IMR-90 (cell line): ENCODE measurements around the gene C10orf67. TPM values are rescaled to one million over a fixed set of nuclear protein-coding genes. Genes with fewer than 3 reads are reported as not detected.

Source experiments
- ATAC-seq: fragments of 200-7000 bp; cut with Tn5 transposase; 2 replicates; pipeline ENCODE4 v1.9.1; 2020; ENCODE audit warnings: low read depth, mild to moderate bottlenecking, moderate library complexity
- BruUV-seq: library from RNA; stranded (reverse); fragments of 400-500 nt; replicated peaks from 2 replicates; lab custom pipeline; 2021; lab: Mats Ljungman, UMichigan
- CTCF ChIA-PET: fragments of 300-600 bp; formaldehyde crosslinking; extraction: SDS; loops from one replicate; lab custom pipeline; 2021; ENCODE audit warnings: antibody characterized with exemption; lab: Yijun Ruan, JAX
- POLR2A ChIA-PET: fragments of 300-600 bp; sonication (Branson Sonifier 250); formaldehyde crosslinking; loops from one replicate; lab custom pipeline; 2022; ENCODE audit warnings: antibody characterized with exemption; ENCODE audit not compliant: unreplicated experiment; lab: Charles Lee
- DNase-seq: peaks from one replicate; pipeline ENCODE4 v3.0.0; 2013
- H2AFZ ChIP-seq: replicated peaks from 2 replicates; pipeline ENCODE3; 2013; ENCODE audit warnings: low read length, mild to moderate bottlenecking; ENCODE audit not compliant: poor library complexity
- H2AK5ac ChIP-seq: 2 replicates; pipeline ENCODE4 v1.6.1; 2013; ENCODE audit warnings: low read depth, low read length, inconsistent platforms
- H2AK9ac ChIP-seq: replicated peaks from 2 replicates; pipeline ENCODE3; 2013; ENCODE audit warnings: mild to moderate bottlenecking, low read depth, low read length, moderate library complexity; ENCODE audit not compliant: poor library complexity
- H2BK120ac ChIP-seq: 2 replicates; pipeline ENCODE4 v1.6.1; 2013; ENCODE audit warnings: low read depth, low read length, inconsistent platforms
- H2BK15ac ChIP-seq: 3 replicates; pipeline ENCODE4 v1.6.1; 2013; ENCODE audit warnings: low read depth, low read length, inconsistent platforms
- H2BK20ac ChIP-seq: 2 replicates; pipeline ENCODE4 v1.6.1; 2013; ENCODE audit warnings: low read depth, mild to moderate bottlenecking, inconsistent platforms, low read length, moderate library complexity
- H2BK5ac ChIP-seq: 2 replicates; pipeline ENCODE4 v1.6.1; 2013; ENCODE audit warnings: mild to moderate bottlenecking, low read depth, low read length, inconsistent platforms; ENCODE audit not compliant: poor library complexity, severe bottlenecking
- H3K14ac ChIP-seq: replicated peaks from 2 replicates; pipeline ENCODE4 v1.6.1; 2013; ENCODE audit warnings: low read depth, low read length, inconsistent platforms
- H3K18ac ChIP-seq: 2 replicates; pipeline ENCODE4 v1.6.1; 2013; ENCODE audit warnings: low read depth, low read length, control low read depth
- H3K23ac ChIP-seq: 2 replicates; pipeline ENCODE4 v1.6.1; 2013; ENCODE audit warnings: low read depth, low read length, inconsistent platforms
- H3K27ac ChIP-seq: 2 replicates; pipeline ENCODE4 v1.5.1; 2013; ENCODE audit warnings: mild to moderate bottlenecking, control low read depth, low read length; ENCODE audit not compliant: insufficient read depth
- H3K27me3 ChIP-seq: 2 replicates; pipeline ENCODE4 v1.6.1; 2013; ENCODE audit warnings: low read length; ENCODE audit not compliant: control insufficient read depth, insufficient read depth
- H3K36me3 ChIP-seq: 2 replicates; pipeline ENCODE4 v1.6.1; 2013; ENCODE audit warnings: low read length, mixed read lengths; ENCODE audit not compliant: control insufficient read depth, insufficient read depth
- H3K4ac ChIP-seq: 2 replicates; pipeline ENCODE4 v1.6.1; 2013; ENCODE audit warnings: low read depth, low read length, inconsistent platforms
- H3K4me1 ChIP-seq: 2 replicates; pipeline ENCODE4 v1.6.1; 2013; ENCODE audit warnings: low read length, mixed read lengths; ENCODE audit not compliant: control insufficient read depth, insufficient read depth
- H3K4me2 ChIP-seq: 2 replicates; pipeline ENCODE4 v1.6.1; 2013; ENCODE audit warnings: low read depth, mild to moderate bottlenecking, control low read depth, low read length, moderate library complexity
- H3K4me3 ChIP-seq: 2 replicates; pipeline ENCODE4 v1.5.1; 2013; ENCODE audit warnings: low read depth, mild to moderate bottlenecking, control low read depth, low read length, moderate library complexity; ENCODE audit not compliant: insufficient read depth
- H3K56ac ChIP-seq: 2 replicates; pipeline ENCODE4 v1.6.1; 2013; ENCODE audit warnings: low read length, inconsistent platforms; ENCODE audit not compliant: insufficient read depth; ENCODE audit errors: extremely low read depth
- H3K79me1 ChIP-seq, 2 experiments: 2 replicates each; pipeline ENCODE4 v1.6.1; 2013; ENCODE audit warnings: low read length in 2 of 2, inconsistent platforms in 1 of 2, low read depth in 1 of 2
- H3K9ac ChIP-seq: 2 replicates; pipeline ENCODE4 v1.6.1; 2013; ENCODE audit warnings: low read depth, low read length, control low read depth
- H3K9me1 ChIP-seq: 2 replicates; pipeline ENCODE4 v1.6.1; 2013; ENCODE audit warnings: low read length, inconsistent platforms; ENCODE audit not compliant: insufficient read depth
- H3K9me3 ChIP-seq: 2 replicates; pipeline ENCODE4 v1.6.1; 2013; ENCODE audit warnings: low read length; ENCODE audit not compliant: control insufficient read depth, insufficient read depth
- H4K20me1 ChIP-seq: 2 replicates; pipeline ENCODE4 v1.6.1; 2013; ENCODE audit warnings: low read length, inconsistent platforms; ENCODE audit not compliant: insufficient read depth
- H4K5ac ChIP-seq: 2 replicates; pipeline ENCODE4 v1.6.1; 2013; ENCODE audit warnings: mild to moderate bottlenecking, low read depth, low read length, control low read depth
- H4K8ac ChIP-seq, 2 experiments: 2 replicates each; pipeline ENCODE4 v1.6.1; 2013; ENCODE audit warnings: low read depth in 2 of 2, low read length in 2 of 2, control low read depth in 1 of 2, inconsistent platforms in 1 of 2
- H4K91ac ChIP-seq: 2 replicates; pipeline ENCODE4 v1.6.1; 2013; ENCODE audit warnings: low read depth, low read length, inconsistent platforms; ENCODE audit not compliant: insufficient read depth
- CEBPB ChIP-seq: IDR thresholded peaks from 2 replicates; pipeline ENCODE4 v1.6.1; 2012; ENCODE audit warnings: low read depth, low read length, improper control_type of control experiment
- CHD1 ChIP-seq: IDR thresholded peaks from 2 replicates; pipeline ENCODE4 v1.6.1; 2012; ENCODE audit warnings: low read depth, low read length, improper control_type of control experiment
- FOS ChIP-seq: fragments of 150-350 bp; IDR thresholded peaks from 2 replicates; pipeline ENCODE4 v1.6.1; 2016; ENCODE audit warnings: low read depth, low read length
- MAZ ChIP-seq: IDR thresholded peaks from 2 replicates; pipeline ENCODE4 v1.6.1; 2012; ENCODE audit warnings: low read depth, mild to moderate bottlenecking, low read length, improper control_type of control experiment, moderate library complexity, borderline replicate concordance
- WGBS, 2 experiments: methylation state at CpG; one replicate each; pipeline versions ENCODE4 v1.1.5 to v1.1.7; 2013; ENCODE audit warnings: missing lambda C conversion rate in 2 of 2; ENCODE audit not compliant: insufficient read length in 1 of 2; ENCODE audit errors: extremely low coverage in 2 of 2; 5-methylcytosine and 5-hydroxymethylcytosine counted together
- dilution Hi-C: fragments of 300-500 bp; cut with HindIII; formaldehyde crosslinking; loops from one replicate; pipeline ENCODE4 v1.14.3; 2018; ENCODE audit warnings: low sequenced_read_pairs; ENCODE audit not compliant: unreplicated experiment
- in situ Hi-C: fragments of 300-500 bp; cut with MboI; formaldehyde crosslinking; loops from 3 replicates; pipeline ENCODE4 v1.14.3; 2019; ENCODE audit warnings: low sequenced_read_pairs, inconsistent platforms, mixed read lengths
- intact Hi-C: fragments of 100-400 bp; cut with micrococcal nuclease; formaldehyde crosslinking; loops from 2 replicates; pipeline ENCODE4 v1.10.0; 2022
- polyA plus RNA-seq, 3 experiments: library from polyadenylated mRNA; depleted of rRNA; stranded (reverse); fragments of >200 nt; gene quantifications; 2 replicates each; pipeline ENCODE4 v1.2.3, GENCODE V29; 2012; ENCODE audit warnings: low replicate concordance in 1 of 3
- total RNA-seq: library from RNA; depleted of rRNA; stranded (reverse); fragments of >200 nt; gene quantifications from 2 replicates; pipeline ENCODE4 v1.2.3, GENCODE V29; 2012
- TF ChIP-seq, protein P1 (sequence below): fragments of 150-350 bp; IDR thresholded peaks from 2 replicates; pipeline ENCODE4 v1.6.1; 2017; ENCODE audit warnings: mild to moderate bottlenecking, antibody characterized with exemption, low read length, low read depth

Gene C10orf67
- total and polyA plus RNA-seq, 2 of the 4 experiments (the other 2 are of a cell fraction) = 0.15 to 0.18 TPM

- CTCF ChIA-PET = no interaction called here
- in situ Hi-C loops (loop anchor here (25.0 kb wide), 4 partner anchors 363 to 1338 kb away; partner anchors contain the start of gene KIAA1217), dilution Hi-C loops (no loop called here), intact Hi-C loops (no loop called here)
- H2AK5ac ChIP-seq = no peak overlapping the region
- H3K14ac ChIP-seq = no peak overlapping the region
- no peak overlapping the region for H3K9ac ChIP-seq
- H3K4me2 ChIP-seq = no peak overlapping the region
- no peak overlapping the region for H3K27ac ChIP-seq
- no peak for DNase-seq
- H4K20me1 ChIP-seq = no peaks in the 10 kb centered on the region
- no peak overlapping the region for H2BK15ac ChIP-seq
- H2AK9ac ChIP-seq = no peak overlapping the region
- H2AFZ ChIP-seq = no peak overlapping the region
- H3K27me3 ChIP-seq = peaks cover 25% of the 10 kb centered on the region
- no peak overlapping the region for H3K4me3 ChIP-seq
- H3K9me1 ChIP-seq = no peaks in the 10 kb centered on the region
- H3K4ac ChIP-seq = no peak overlapping the region
- H4K8ac ChIP-seq = no peak overlapping the region
- H3K36me3 ChIP-seq = no peaks in the 10 kb centered on the region
- TF ChIP-seq CHD1 = no peak
- TF ChIP-seq, protein P1, sequence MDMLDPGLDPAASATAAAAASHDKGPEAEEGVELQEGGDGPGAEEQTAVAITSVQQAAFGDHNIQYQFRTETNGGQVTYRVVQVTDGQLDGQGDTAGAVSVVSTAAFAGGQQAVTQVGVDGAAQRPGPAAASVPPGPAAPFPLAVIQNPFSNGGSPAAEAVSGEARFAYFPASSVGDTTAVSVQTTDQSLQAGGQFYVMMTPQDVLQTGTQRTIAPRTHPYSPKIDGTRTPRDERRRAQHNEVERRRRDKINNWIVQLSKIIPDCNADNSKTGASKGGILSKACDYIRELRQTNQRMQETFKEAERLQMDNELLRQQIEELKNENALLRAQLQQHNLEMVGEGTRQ = no peak
- TF ChIP-seq FOS = no peak
- TF ChIP-seq CEBPB = no peak
- TF ChIP-seq MAZ = no peak
- H2BK120ac ChIP-seq = no peak overlapping the region
- no peak overlapping the region for H2BK20ac ChIP-seq
- H4K5ac ChIP-seq = no peak overlapping the region
- H3K79me1 ChIP-seq = no peaks in the 10 kb centered on the region
- H3K23ac ChIP-seq = no peak overlapping the region
- POLR2A ChIA-PET = no interaction called here
- H3K56ac ChIP-seq = no peak overlapping the region
- H2BK5ac ChIP-seq = no peak overlapping the region
- no TSS peak for BruUV-seq
- no peaks in the 10 kb centered on the region for H3K4me1 ChIP-seq
- H3K18ac ChIP-seq = no peak overlapping the region
- 1% methylated on average over 24 of the region's 88 CpGs; no CpG with 5 or more reads in 1 of the 2 experiments for WGBS, 2 experiments
- H3K9me3 ChIP-seq = peaks cover 2% of the 10 kb centered on the region; the same call in 1 of the 2 replicates
- no peak overlapping the region for H4K91ac ChIP-seq
- no peak for ATAC-seq
Measured at GRCh38 chr10:23174074-23174976, 170.3 kb downstream of the C10orf67 start.
